Brain microvascular endothelial cell (primary cell): ENCODE data around the gene LRMDA.

Experiments used
- DNase-seq: peaks from one replicate; pipeline ENCODE4 v3.0.0-alpha.2; 2020
- H3K27ac ChIP-seq: fragments of 250-450 bp; sonication (Bioruptor Pico); 2 replicates; pipeline ENCODE4 v1.5.1; 2020; ENCODE audit warnings: mild to moderate bottlenecking, moderate library complexity
- H3K27me3 ChIP-seq: fragments of 250-450 bp; sonication (Bioruptor Pico); replicated peaks from 2 replicates; pipeline ENCODE4 v1.5.1; 2020; ENCODE audit warnings: mild to moderate bottlenecking
- H3K36me3 ChIP-seq: fragments of 250-450 bp; sonication (Bioruptor Pico); replicated peaks from 2 replicates; pipeline ENCODE4 v1.5.1; 2020; ENCODE audit warnings: mild to moderate bottlenecking
- H3K4me3 ChIP-seq: 2 replicates; pipeline ENCODE4 v1.5.1; 2011; ENCODE audit warnings: low read depth, mild to moderate bottlenecking, control low read depth, low read length, moderate library complexity
- in situ Hi-C: cut with HindIII; loops from 2 replicates; pipeline ENCODE4 v1.10.0; 2017; ENCODE audit warnings: low sequenced_read_pairs, low pct_ligation_motif_present
- TF ChIP-seq, protein P1 (sequence below): IDR thresholded peaks from 2 replicates; pipeline ENCODE4 v1.5.1; 2011; ENCODE audit warnings: low read depth, mild to moderate bottlenecking, moderate library complexity, low read length, control low read depth, inconsistent platforms; ENCODE audit errors: missing control alignments

LRMDA gene

DNA sequence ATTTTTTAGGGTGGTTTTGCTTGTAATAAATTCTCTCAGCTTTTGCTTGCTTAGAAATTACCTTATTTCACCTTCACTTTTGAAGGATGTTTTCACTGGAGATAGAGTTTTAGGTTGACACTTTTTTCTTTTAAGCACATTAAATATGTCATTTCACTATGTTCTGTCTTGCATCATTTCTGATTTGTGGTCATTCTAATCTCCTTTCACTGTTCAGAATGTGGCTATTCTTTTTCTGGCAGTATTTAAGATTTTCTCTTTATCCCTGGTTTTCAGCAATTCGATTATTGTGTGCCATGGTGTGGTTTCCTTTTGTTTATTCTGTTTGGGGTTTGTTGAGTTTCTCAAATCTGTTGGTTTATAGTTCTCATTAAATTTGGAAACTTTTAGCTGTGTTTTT is 1140.6 kb downstream of the LRMDA start:
- H3K27ac ChIP-seq = no peak overlapping the region
- TF ChIP-seq, protein P1, sequence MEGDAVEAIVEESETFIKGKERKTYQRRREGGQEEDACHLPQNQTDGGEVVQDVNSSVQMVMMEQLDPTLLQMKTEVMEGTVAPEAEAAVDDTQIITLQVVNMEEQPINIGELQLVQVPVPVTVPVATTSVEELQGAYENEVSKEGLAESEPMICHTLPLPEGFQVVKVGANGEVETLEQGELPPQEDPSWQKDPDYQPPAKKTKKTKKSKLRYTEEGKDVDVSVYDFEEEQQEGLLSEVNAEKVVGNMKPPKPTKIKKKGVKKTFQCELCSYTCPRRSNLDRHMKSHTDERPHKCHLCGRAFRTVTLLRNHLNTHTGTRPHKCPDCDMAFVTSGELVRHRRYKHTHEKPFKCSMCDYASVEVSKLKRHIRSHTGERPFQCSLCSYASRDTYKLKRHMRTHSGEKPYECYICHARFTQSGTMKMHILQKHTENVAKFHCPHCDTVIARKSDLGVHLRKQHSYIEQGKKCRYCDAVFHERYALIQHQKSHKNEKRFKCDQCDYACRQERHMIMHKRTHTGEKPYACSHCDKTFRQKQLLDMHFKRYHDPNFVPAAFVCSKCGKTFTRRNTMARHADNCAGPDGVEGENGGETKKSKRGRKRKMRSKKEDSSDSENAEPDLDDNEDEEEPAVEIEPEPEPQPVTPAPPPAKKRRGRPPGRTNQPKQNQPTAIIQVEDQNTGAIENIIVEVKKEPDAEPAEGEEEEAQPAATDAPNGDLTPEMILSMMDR = no peak
- no peaks in the 10 kb centered on the region for H3K36me3 ChIP-seq
- DNase-seq = no peak
- no peak overlapping the region for H3K4me3 ChIP-seq
- in situ Hi-C loops = no loop called here
- no peaks in the 10 kb centered on the region for H3K27me3 ChIP-seq

DNA sequence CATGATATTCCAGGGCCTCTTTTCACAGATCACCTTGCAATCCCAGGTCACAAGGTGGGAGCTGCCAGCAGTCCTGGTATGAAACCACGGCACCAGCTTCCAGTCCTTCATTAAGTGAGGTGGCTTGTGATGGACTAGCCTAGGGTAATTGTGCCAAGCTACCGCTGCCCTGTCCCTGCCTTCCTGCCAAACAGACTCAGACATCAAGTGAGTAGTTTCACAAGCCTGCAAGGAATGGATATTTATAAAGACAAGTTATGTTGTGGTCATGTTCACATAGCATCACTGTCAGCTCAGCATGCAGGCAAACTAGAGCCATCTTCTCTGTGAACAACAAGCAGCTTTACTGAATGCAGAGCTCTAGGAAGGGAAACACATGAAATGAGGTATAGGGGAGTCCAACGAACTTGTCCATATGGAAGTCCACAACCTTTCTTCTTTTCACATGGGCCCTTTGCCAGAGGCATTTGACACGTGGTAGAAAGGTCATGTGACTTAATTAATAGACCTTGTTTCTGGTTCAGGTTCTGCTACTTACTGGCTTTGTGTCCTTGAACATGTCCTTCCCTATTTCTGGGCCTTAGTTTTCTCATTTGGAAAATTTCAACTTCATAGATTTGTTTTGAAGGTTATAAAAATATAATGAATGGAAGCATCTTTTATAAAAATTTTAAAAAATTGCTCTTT is 1145.0 kb downstream of the LRMDA start:
- H3K27me3 ChIP-seq = no peaks in the 10 kb centered on the region
- no peaks in the 10 kb centered on the region for H3K36me3 ChIP-seq
- DNase-seq = peak; percentile 60
- H3K27ac ChIP-seq = no peak overlapping the region
- in situ Hi-C loops = no loop called here
- TF ChIP-seq, protein P1 = no peak
- no peak overlapping the region for H3K4me3 ChIP-seq

DNA sequence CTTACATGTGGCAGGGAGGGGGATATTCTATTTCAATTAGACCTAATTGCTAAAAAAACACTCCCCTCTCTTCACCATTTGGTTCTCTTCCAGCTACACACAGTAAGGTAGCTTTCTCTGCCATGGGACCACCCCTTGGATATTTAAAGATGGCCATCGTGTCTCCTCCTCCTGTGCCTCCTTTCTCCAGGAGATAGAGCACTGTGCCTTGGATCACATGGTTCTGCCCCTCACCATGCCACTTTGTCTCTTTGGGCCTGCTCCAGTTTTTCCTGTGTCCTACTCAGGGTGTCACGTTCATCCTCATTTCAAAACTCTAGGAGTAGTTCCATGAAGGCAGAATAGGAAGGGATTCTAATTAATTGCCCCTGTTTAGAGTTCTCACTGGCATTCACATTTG is 1146.0 kb downstream of the LRMDA start:
- in situ Hi-C loops = no loop called here
- Histone ChIP-seq H3K27ac (no peak overlapping the region), H3K4me3 (no peak overlapping the region), H3K27me3 (no peaks in the 10 kb centered on the region), H3K36me3 (no peaks in the 10 kb centered on the region)
- no peak for DNase-seq
- TF ChIP-seq, protein P1 = no peak

DNA sequence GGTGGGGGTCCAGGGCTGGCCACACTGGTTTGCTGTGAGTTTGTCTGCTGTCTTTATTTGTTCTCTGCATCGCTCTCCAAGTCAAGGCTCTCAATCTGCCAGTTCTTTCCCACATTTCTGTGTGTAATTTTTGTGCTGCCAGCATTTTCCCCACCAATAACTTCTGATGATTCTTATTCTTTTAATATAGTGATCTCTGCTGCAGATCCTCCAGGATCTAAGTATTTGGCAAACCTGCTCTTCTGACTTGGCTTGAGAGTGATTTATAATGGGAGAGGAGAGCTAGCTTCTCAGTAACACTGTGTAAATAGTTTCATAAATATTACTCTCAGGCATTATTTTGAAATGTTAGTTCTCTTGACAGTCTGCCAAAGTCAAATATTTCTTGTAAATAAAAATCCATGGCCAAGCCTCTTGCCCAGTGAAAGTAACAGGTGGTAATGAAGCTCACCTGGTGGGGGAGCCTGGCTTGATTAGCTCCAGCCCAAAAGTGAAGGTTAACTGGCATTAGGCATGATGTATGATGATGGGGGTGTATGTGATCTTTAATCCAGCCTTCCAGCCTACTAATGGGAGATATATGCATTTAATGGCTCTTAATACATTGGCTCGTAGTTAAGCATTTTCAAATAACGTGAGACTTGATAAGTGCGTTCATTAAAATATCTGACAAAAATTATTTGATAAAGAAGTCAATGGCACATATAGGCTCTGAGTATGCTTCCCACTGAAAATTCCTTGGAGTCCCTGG is 1150.3 kb downstream of the LRMDA start:
- Histone ChIP-seq H3K4me3 (no peak overlapping the region), H3K27ac (no peak overlapping the region), H3K36me3 (no peaks in the 10 kb centered on the region), H3K27me3 (no peaks in the 10 kb centered on the region)
- in situ Hi-C loops = no loop called here
- TF ChIP-seq, protein P1 = no peak
- DNase-seq = no peak

DNA sequence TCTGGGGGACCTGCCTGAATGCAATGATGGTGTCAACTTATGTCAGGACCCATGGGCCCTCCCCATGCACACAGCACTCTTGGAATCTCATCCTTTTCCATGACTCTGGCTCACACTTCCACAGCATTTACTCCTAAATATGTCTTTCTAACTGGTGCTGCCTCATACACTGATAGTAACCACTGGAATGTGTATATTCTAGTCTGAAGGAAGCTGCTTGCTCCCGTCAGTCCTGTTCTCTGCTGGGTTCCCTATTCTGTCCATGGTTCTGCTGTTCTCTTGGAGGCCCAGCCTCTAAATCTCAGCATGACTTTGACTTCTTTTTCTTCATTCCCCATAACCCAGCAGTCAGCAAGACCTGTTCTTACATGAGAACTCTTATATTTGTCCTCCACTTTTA is 1151.1 kb downstream of the LRMDA start:
- Histone ChIP-seq H3K27me3 (no peaks in the 10 kb centered on the region), H3K27ac (peak overlapping the region; percentile 24), H3K36me3 (no peaks in the 10 kb centered on the region), H3K4me3 (no peak overlapping the region)
- peak; percentile 51 for DNase-seq
- TF ChIP-seq, protein P1 = no peak
- in situ Hi-C loops = no loop called here
